Stomach (tissue), 9 donors: ENCODE measurements around the gene IFT27. TPM values are rescaled to one million over a fixed set of nuclear protein-coding genes. Genes with fewer than 3 reads are reported as not detected.
A peak's percentile ranks its signal among the peaks of the same experiment; 100 is the strongest.

Experiments
- DNase-seq, 2 donors: peaks; one replicate each; pipeline versions ENCODE4 v3.0.0 to v3.0.0-alpha.2; 2013 to 2019
- H3K27ac ChIP-seq, 5 donors: fragments of 200-600 bp in 4 of 5; sonication (generic) in 4 of 5; one replicate each; pipeline ENCODE4 v1.5.1; 2013 to 2019; ENCODE audit warnings: mild to moderate bottlenecking in 1 of 5, moderate library complexity in 1 of 5
- H3K27me3 ChIP-seq, 3 donors: fragments of 200-600 bp; sonication (generic); one replicate each; pipeline ENCODE4 v1.5.1; 2017 to 2019; ENCODE audit warnings: mixed run types in 1 of 3
- H3K36me3 ChIP-seq, 4 donors: fragments of 200-600 bp; sonication (generic); 1 replicate in 3 of 4; 2 replicates in 1 of 4; pipeline ENCODE4 v1.5.1; 2016 to 2019
- H3K4me1 ChIP-seq, 4 donors: fragments of 200-600 bp; sonication (generic); one replicate each; pipeline ENCODE4 v1.5.1; 2016 to 2019
- H3K4me3 ChIP-seq, 4 donors: fragments of 200-600 bp; sonication (generic) in 3 of 4; one replicate each; pipeline ENCODE4 v1.5.1; 2016 to 2019; ENCODE audit warnings: mild to moderate bottlenecking in 1 of 4
- H3K9me3 ChIP-seq, 4 donors: fragments of 200-600 bp; sonication (generic); one replicate each; pipeline ENCODE4 v1.5.1; 2016 to 2019
- EP300 ChIP-seq: sonication (generic); formaldehyde crosslinking; IDR thresholded peaks from one replicate; pipeline ENCODE4 v1.6.1; 2017; ENCODE audit warnings: antibody characterized with exemption
- POLR2A ChIP-seq, 4 donors: fragments of 450-650 bp; IDR thresholded peaks; one replicate each; pipeline ENCODE4 v1.6.1; 2016; ENCODE audit warnings: antibody characterized with exemption in 4 of 4, control low read depth in 2 of 4, mild to moderate bottlenecking in 1 of 4, moderate library complexity in 1 of 4
- POLR2AphosphoS5 ChIP-seq, 3 donors: sonication (generic); formaldehyde crosslinking; IDR thresholded peaks; one replicate each; pipeline ENCODE4 v1.6.1; 2016; ENCODE audit warnings: antibody characterized with exemption in 3 of 3
- WGBS, 5 donors: extraction: QIAGEN DNeasy Blood & Tissue Kit in 3 of 5; methylation state at CpG; one replicate each; pipeline versions ENCODE4 v1.1.5 to v1.1.7; 2013 to 2018; 5-methylcytosine and 5-hydroxymethylcytosine counted together
- intact Hi-C: fragments of 100-400 bp; cut with DNase I; formaldehyde crosslinking; loops from one replicate; pipeline ENCODE4 v1.15.1; 2023; ENCODE audit warnings: low total_unique reads
- polyA plus RNA-seq, 3 donors: library from polyadenylated mRNA; stranded (reverse); fragments of 200-250 nt; gene quantifications; one replicate each; pipeline ENCODE4 v1.2.3, GENCODE V29; 2013
- total RNA-seq, 5 donors: library from RNA; depleted of rRNA; stranded (reverse); fragments of >200 nt; gene quantifications; one replicate each; pipeline versions ENCODE4 v1.1.0 to v1.2.3, GENCODE V29; 2014 to 2016
- TF ChIP-seq, protein P1 (sequence below), 7 experiments: fragments of 450-650 bp in 4 of 7; fragments of 200-600 bp in 3 of 7; sonication (generic) in 3 of 7; IDR thresholded peaks; one replicate each; pipeline ENCODE4 v1.5.1; 2016 to 2019; ENCODE audit warnings: antibody characterized with exemption in 7 of 7, control low read depth in 2 of 7, mild to moderate bottlenecking in 1 of 7
- donor health status: healthy with polysubstance abuse.
- donor health status: Bipolar disorder and iron deficiency.
- donor health status: healthy.

The IFT27 gene
- total and polyA plus RNA-seq, 8 donors = 8.2 to 36.1 (median 18.4) TPM

DNA sequence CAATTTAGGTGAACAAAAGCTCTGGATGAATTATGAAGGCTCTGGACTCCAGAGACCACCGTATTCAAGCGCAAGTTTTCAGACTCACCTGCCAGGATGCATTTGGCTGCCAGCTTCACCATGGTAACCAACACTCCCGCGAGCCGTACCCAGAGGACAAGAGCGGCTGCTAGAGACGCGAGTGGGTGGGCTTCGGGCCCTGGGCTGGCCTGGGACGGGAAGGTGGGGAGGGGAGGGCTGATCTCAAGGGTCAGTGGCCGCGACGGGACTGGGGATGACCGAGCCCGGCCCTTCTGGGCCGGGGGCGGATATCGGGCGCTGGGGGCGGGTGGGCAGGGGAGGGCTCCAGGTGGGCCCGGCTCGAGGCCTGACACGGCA lies 344 bp downstream of the IFT27 start:
- 0 to 2% (median 0%) methylated on average over 12 to 23 of the region's 23 CpGs for WGBS, 5 donors
- peaks cover 0 to 15% (median 4%) of the 10 kb centered on the region in 4 donors for H3K36me3 ChIP-seq
- peak; percentile 44 to 77 for DNase-seq
- H3K27ac ChIP-seq = peak overlapping the region; percentile 86 to 94 (median 91)
- TF ChIP-seq POLR2AphosphoS5 (IDR thresholded peaks at IDR 0.05) (no peak), POLR2A (IDR thresholded peaks at IDR 0.05) (no peak), EP300 (no peak)
- TF ChIP-seq, protein P1, sequence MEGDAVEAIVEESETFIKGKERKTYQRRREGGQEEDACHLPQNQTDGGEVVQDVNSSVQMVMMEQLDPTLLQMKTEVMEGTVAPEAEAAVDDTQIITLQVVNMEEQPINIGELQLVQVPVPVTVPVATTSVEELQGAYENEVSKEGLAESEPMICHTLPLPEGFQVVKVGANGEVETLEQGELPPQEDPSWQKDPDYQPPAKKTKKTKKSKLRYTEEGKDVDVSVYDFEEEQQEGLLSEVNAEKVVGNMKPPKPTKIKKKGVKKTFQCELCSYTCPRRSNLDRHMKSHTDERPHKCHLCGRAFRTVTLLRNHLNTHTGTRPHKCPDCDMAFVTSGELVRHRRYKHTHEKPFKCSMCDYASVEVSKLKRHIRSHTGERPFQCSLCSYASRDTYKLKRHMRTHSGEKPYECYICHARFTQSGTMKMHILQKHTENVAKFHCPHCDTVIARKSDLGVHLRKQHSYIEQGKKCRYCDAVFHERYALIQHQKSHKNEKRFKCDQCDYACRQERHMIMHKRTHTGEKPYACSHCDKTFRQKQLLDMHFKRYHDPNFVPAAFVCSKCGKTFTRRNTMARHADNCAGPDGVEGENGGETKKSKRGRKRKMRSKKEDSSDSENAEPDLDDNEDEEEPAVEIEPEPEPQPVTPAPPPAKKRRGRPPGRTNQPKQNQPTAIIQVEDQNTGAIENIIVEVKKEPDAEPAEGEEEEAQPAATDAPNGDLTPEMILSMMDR (IDR thresholded peaks at IDR 0.05) = no peak
- H3K27me3 ChIP-seq = no peaks in the 10 kb centered on the region
- peak overlapping the region; percentile 84 to 97 (median 92) for H3K4me3 ChIP-seq
- intact Hi-C loops = no loop called here
- H3K9me3 ChIP-seq = no peaks in the 10 kb centered on the region
- H3K4me1 ChIP-seq = peaks cover 0 to 18% (median 12%) of the 10 kb centered on the region in 4 donors

DNA sequence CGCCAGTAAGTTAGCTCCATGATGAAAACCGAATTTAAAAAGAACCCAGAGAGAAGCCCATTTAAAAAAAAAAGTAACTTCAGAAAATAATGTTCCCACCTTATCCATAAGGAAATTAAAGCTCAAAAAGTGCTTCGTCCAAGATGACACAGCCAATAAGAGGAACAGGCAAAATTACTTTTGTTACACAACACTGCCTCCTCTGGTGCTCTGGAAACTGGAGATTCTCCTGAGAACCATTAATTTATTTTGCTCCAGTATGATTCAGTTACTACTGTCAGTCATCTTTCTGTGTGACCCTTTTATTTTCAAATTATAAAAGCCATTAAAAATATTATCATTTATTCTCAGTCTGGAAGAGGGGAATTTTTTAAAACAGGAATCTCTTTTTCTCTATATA lies 2.0 kb downstream of the IFT27 start:
- peak in 1 of 2 donors; percentile 51 for DNase-seq
- 76 to 82% (median 81%) methylated on average over 3 of the region's 3 CpGs for WGBS, 5 donors
- H3K4me1 ChIP-seq = peaks cover 0 to 18% (median 12%) of the 10 kb centered on the region in 4 donors
- H3K9me3 ChIP-seq = no peaks in the 10 kb centered on the region
- TF ChIP-seq POLR2A (IDR thresholded peaks at IDR 0.05) = no peak
- TF ChIP-seq EP300 = no peak
- TF ChIP-seq POLR2AphosphoS5 (IDR thresholded peaks at IDR 0.05) = no peak
- TF ChIP-seq, protein P1 (IDR thresholded peaks at IDR 0.05) = peak in 3 of 7 experiments; percentile 15 to 20 (median 17)
- peaks cover 0 to 15% (median 4%) of the 10 kb centered on the region in 4 donors for H3K36me3 ChIP-seq
- intact Hi-C loops = no loop called here
- H3K27ac ChIP-seq = no peak overlapping the region
- H3K27me3 ChIP-seq = no peaks in the 10 kb centered on the region
- H3K4me3 ChIP-seq = no peak overlapping the region

DNA sequence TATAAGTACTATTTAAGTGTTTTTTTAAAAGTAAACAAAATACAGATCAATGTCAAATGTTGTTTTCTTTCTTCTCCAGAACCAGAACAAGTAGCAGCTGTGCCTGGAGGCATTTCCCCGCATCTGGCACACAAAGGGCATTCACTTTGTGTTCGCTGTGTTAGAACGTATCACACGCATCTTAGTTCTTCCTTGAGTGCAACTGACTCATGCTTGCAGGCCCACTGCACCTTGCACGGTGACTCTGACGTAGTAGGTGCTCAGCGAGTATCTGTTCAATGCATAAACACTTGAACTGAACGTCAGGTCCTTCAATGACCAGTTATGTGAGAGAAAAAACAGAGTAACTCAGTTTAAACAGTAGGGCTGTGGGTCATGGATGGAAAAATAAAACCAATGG lies 3.5 kb downstream of the IFT27 start:
- peaks cover 0 to 17% (median 8%) of the 10 kb centered on the region in 4 donors for H3K36me3 ChIP-seq
- no peaks in the 10 kb centered on the region for H3K9me3 ChIP-seq
- intact Hi-C loops = no loop called here
- H3K4me1 ChIP-seq = peaks cover 0 to 18% (median 12%) of the 10 kb centered on the region in 4 donors
- no peak overlapping the region for H3K27ac ChIP-seq
- WGBS, 5 donors = 84 to 93% (median 91%) methylated on average over 8 of the region's 8 CpGs
- H3K27me3 ChIP-seq = no peaks in the 10 kb centered on the region
- TF ChIP-seq EP300 = no peak
- TF ChIP-seq, protein P1 (IDR thresholded peaks at IDR 0.05) = no peak
- TF ChIP-seq POLR2AphosphoS5 (IDR thresholded peaks at IDR 0.05) = no peak
- TF ChIP-seq POLR2A (IDR thresholded peaks at IDR 0.05) = no peak
- no peak overlapping the region for H3K4me3 ChIP-seq
- DNase-seq = no peak

DNA sequence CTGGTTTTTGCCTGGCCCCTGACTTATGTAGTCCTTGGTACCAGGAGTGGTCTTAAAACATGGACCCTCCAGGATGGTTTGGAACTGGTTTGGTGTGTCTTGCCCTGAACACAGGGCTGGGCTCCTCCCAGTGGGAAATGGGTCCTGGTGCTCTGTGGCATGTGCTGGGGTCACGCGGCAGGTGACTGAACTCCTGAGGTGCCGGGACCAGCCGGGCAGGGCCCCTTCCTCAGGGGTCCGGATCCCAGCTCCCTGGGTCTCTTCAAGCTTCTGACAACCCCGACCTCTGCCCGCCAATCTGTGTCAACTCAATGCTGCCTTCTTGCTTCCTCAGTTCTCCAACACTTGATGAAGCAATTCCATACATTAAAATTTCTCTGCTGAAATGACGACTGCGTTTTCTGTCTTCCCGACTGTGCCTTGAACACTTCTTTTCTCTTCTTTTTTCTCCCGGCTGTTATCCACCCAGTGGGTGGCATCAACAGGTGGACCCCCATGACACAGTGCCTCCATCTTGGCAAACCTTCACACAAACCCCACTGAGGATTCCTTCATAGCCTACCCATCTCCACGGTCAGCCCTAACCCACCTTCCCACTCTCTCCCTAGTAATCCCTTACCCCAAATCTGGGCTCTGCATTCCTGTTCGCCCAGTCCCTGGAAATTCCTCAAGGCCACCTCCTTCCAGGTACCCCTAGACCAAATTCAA lies 4.4 kb downstream of the IFT27 start:
- no peak overlapping the region for H3K27ac ChIP-seq
- no peak for TF ChIP-seq POLR2A (IDR thresholded peaks at IDR 0.05)
- peaks cover 0 to 25% (median 16%) of the 10 kb centered on the region in 4 donors for H3K36me3 ChIP-seq
- intact Hi-C loops = no loop called here
- H3K4me1 ChIP-seq = peaks cover 0 to 13% (median 8%) of the 10 kb centered on the region in 4 donors
- WGBS, 5 donors = 94 to 98% (median 96%) methylated on average over 13 of the region's 13 CpGs
- no peak for DNase-seq
- no peaks in the 10 kb centered on the region for H3K27me3 ChIP-seq
- H3K4me3 ChIP-seq = no peak overlapping the region
- H3K9me3 ChIP-seq = no peaks in the 10 kb centered on the region
